Stimulated activated CD8-positive, alpha-beta memory T cell treated with anti-CD3 and anti-CD28 coated beads, Interleukin-7, amount 100 ng/mL, for 24 hours (primary cell): ENCODE measurements around the gene BCAS1.
A peak's percentile ranks its signal among the peaks of the same experiment; 100 is the strongest.
"Not testable (repeated sequence)": the region's sequence is repeated elsewhere in the genome, so short reads cannot be mapped to it uniquely, and the experiment has no call there.

Experiments used
- DNase-seq: peaks from one replicate; pipeline ENCODE4 v3.0.0-alpha.2; 2020; ENCODE audit warnings: low read depth

BCAS1 gene

GRCh38 chr20:53942472-53942816 is 128.0 kb downstream of the BCAS1 start:
- DNase-seq, result no peak

GRCh38 chr20:53941680-53942471 is 128.5 kb downstream of the BCAS1 start:
- no peak for DNase-seq

GRCh38 chr20:53940907-53941545 is 129.4 kb downstream of the BCAS1 start:
- no peak for DNase-seq

- no peak for DNase-seq
These were observed 130.1 kb downstream of the BCAS1 start for GRCh38 chr20:53940360-53940702.

GRCh38 chr20:53939572-53940359 is 130.6 kb downstream of the BCAS1 start:
- peak; percentile 50 for DNase-seq

- DNase-seq, result no peak
These were observed 131.2 kb downstream of the BCAS1 start for GRCh38 chr20:53939190-53939571.

- no peak for DNase-seq
These were observed 131.7 kb downstream of the BCAS1 start for GRCh38 chr20:53938739-53939138.

- no peak for DNase-seq
These were observed 132.4 kb downstream of the BCAS1 start for GRCh38 chr20:53937929-53938367.

- DNase-seq, result no peak
These were observed 133.1 kb downstream of the BCAS1 start for GRCh38 chr20:53937339-53937741.

GRCh38 chr20:53935344-53936084 is 134.9 kb downstream of the BCAS1 start:
- no peak for DNase-seq

- DNase-seq, result no peak
These were observed 135.7 kb downstream of the BCAS1 start for GRCh38 chr20:53934421-53935343.

GRCh38 chr20:53933232-53933846 is 137.1 kb downstream of the BCAS1 start:
- no peak for DNase-seq

- DNase-seq, result not testable (repeated sequence)
These were observed 137.7 kb downstream of the BCAS1 start for GRCh38 chr20:53932655-53933192.

GRCh38 chr20:53931597-53931996 is 138.8 kb downstream of the BCAS1 start:
- no peak for DNase-seq

- DNase-seq, result no peak
These were observed 139.5 kb downstream of the BCAS1 start for GRCh38 chr20:53930651-53931504.

GRCh38 chr20:53929974-53930650 is 140.3 kb downstream of the BCAS1 start:
- no peak for DNase-seq

- no peak for DNase-seq
These were observed 141.0 kb downstream of the BCAS1 start for GRCh38 chr20:53929399-53929798.

- no peak for DNase-seq
These were observed 142.4 kb downstream of the BCAS1 start for GRCh38 chr20:53927990-53928389.
